H9 (cell line): Measurements from ENCODE around the gene TMEM79. TPM values are rescaled to one million over a fixed set of nuclear protein-coding genes. Genes with fewer than 3 reads are reported as not detected.

ENCODE experiments used
- DNase-seq: peaks from one replicate; pipeline ENCODE4 v3.0.0-alpha.2; 2017
- H2AFZ ChIP-seq: one replicate; pipeline ENCODE4 v1.6.1; 2013; ENCODE audit warnings: mild to moderate bottlenecking, low read length, control low read depth, moderate library complexity
- H2AK5ac ChIP-seq: 2 replicates; pipeline ENCODE4 v1.6.1; 2013; ENCODE audit warnings: low read length, control low read depth, mixed read lengths; ENCODE audit not compliant: insufficient read length
- H2BK120ac ChIP-seq: one replicate; pipeline ENCODE4 v1.6.1; 2013; ENCODE audit warnings: low read depth, mild to moderate bottlenecking, low read length, control low read depth, inconsistent platforms; ENCODE audit not compliant: poor library complexity, severe bottlenecking
- H2BK12ac ChIP-seq: 2 replicates; pipeline ENCODE4 v1.6.1; 2013; ENCODE audit warnings: low read length, control low read depth, mixed read lengths, low read depth; ENCODE audit not compliant: insufficient read length
- H2BK15ac ChIP-seq: 2 replicates; pipeline ENCODE4 v1.6.1; 2013; ENCODE audit warnings: low read depth, low read length, control low read depth
- H2BK20ac ChIP-seq: one replicate; pipeline ENCODE4 v1.6.1; 2013; ENCODE audit warnings: low read depth, mild to moderate bottlenecking, low read length, control low read depth, inconsistent platforms; ENCODE audit not compliant: poor library complexity, severe bottlenecking
- H2BK5ac ChIP-seq: 2 replicates; pipeline ENCODE4 v1.6.1; 2013; ENCODE audit warnings: low read length, control low read depth, mixed read lengths; ENCODE audit not compliant: insufficient read length
- H3K14ac ChIP-seq: 2 replicates; pipeline ENCODE4 v1.6.1; 2013; ENCODE audit warnings: low read length, control low read depth; ENCODE audit not compliant: insufficient read depth
- H3K18ac ChIP-seq: 2 replicates; pipeline ENCODE4 v1.6.1; 2013; ENCODE audit warnings: low read depth, mild to moderate bottlenecking, mixed read lengths, low read length, control low read depth; ENCODE audit not compliant: insufficient read length
- H3K23ac ChIP-seq: 2 replicates; pipeline ENCODE4 v1.6.1; 2013; ENCODE audit warnings: low read length, control low read depth, mixed read lengths, low read depth; ENCODE audit not compliant: insufficient read length
- H3K23me2 ChIP-seq: 2 replicates; pipeline ENCODE4 v1.6.1; 2013; ENCODE audit warnings: low read depth, mild to moderate bottlenecking, mixed read lengths, low read length, control low read depth; ENCODE audit not compliant: insufficient read length, poor library complexity, severe bottlenecking
- H3K27ac ChIP-seq: 2 replicates; pipeline ENCODE4 v1.5.1; 2013; ENCODE audit warnings: low read length, control low read depth, mixed read lengths, low read depth; ENCODE audit not compliant: insufficient read length
- H3K27me3 ChIP-seq: 2 replicates; pipeline ENCODE4 v1.6.1; 2013; ENCODE audit warnings: low read length, control low read depth, inconsistent platforms; ENCODE audit not compliant: insufficient read depth
- H3K4ac ChIP-seq: 2 replicates; pipeline ENCODE4 v1.6.1; 2013; ENCODE audit warnings: low read depth, mild to moderate bottlenecking, control low read depth, inconsistent platforms, low read length, moderate library complexity
- H3K4me1 ChIP-seq: 2 replicates; pipeline ENCODE4 v1.6.1; 2013; ENCODE audit warnings: low read length, control low read depth, inconsistent platforms; ENCODE audit not compliant: insufficient read depth
- H3K4me2 ChIP-seq: 2 replicates; pipeline ENCODE4 v1.6.1; 2013; ENCODE audit warnings: low read length, control low read depth, mixed read lengths; ENCODE audit not compliant: insufficient read length, insufficient read depth
- H3K56ac ChIP-seq: 2 replicates; pipeline ENCODE4 v1.6.1; 2013; ENCODE audit warnings: low read depth, mild to moderate bottlenecking, mixed read lengths, low read length, control low read depth; ENCODE audit not compliant: insufficient read length
- H3K79me1 ChIP-seq: 2 replicates; pipeline ENCODE4 v1.6.1; 2013; ENCODE audit warnings: low read depth, mild to moderate bottlenecking, moderate library complexity, low read length, control low read depth, inconsistent platforms; ENCODE audit not compliant: insufficient read depth, poor library complexity, severe bottlenecking
- H3K79me2 ChIP-seq: 2 replicates; pipeline ENCODE4 v1.6.1; 2013; ENCODE audit warnings: low read length, control low read depth, inconsistent platforms; ENCODE audit not compliant: insufficient read depth
- H3K9ac ChIP-seq: 2 replicates; pipeline ENCODE4 v1.6.1; 2013; ENCODE audit warnings: low read length, control low read depth, mixed read lengths; ENCODE audit not compliant: insufficient read length; ENCODE audit errors: extremely low read depth
- H3K9me3 ChIP-seq: one replicate; pipeline ENCODE4 v1.6.1; 2013; ENCODE audit warnings: low read depth, low read length, inconsistent platforms; ENCODE audit not compliant: control insufficient read depth
- H3T11ph ChIP-seq: one replicate; pipeline ENCODE4 v1.6.1; 2013; ENCODE audit warnings: mild to moderate bottlenecking, low read length, control low read depth, inconsistent platforms
- H4K20me1 ChIP-seq: one replicate; pipeline ENCODE4 v1.6.1; 2013; ENCODE audit not compliant: control insufficient read depth, insufficient read length, insufficient read depth
- H4K5ac ChIP-seq: 2 replicates; pipeline ENCODE4 v1.6.1; 2013; ENCODE audit warnings: low read depth, mild to moderate bottlenecking, mixed read lengths, low read length, control low read depth; ENCODE audit not compliant: insufficient read length
- H4K8ac ChIP-seq: replicated peaks from 2 replicates; pipeline ENCODE4 v1.6.1; 2013; ENCODE audit warnings: low read length, control low read depth, mixed read lengths, low read depth; ENCODE audit not compliant: insufficient read length
- H4K91ac ChIP-seq: 2 replicates; pipeline ENCODE4 v1.6.1; 2013; ENCODE audit warnings: low read depth, mild to moderate bottlenecking, moderate library complexity, mixed read lengths, low read length, control low read depth; ENCODE audit not compliant: insufficient read length
- H3K27ac Mint-ChIP-seq, 3 experiments: 2 replicates in 2 of 3; 3 replicates in 1 of 3; pipeline ENCODE4 v1.8.0; 2020 to 2021; ENCODE audit warnings: mixed read lengths in 3 of 3, mild to moderate bottlenecking in 1 of 3, moderate library complexity in 1 of 3
- H3K27me3 Mint-ChIP-seq: 2 replicates; pipeline ENCODE4 v1.8.0; 2021; ENCODE audit warnings: low read depth, mild to moderate bottlenecking, moderate library complexity, mixed read lengths
- H3K36me3 Mint-ChIP-seq, 3 experiments: 2 replicates in 2 of 3; 3 replicates in 1 of 3; pipeline ENCODE4 v1.8.0; 2020 to 2021; ENCODE audit warnings: low read depth in 3 of 3, mixed read lengths in 3 of 3; ENCODE audit not compliant: insufficient read depth in 1 of 3
- H3K4me1 Mint-ChIP-seq, 2 experiments: 2 replicates each; pipeline ENCODE4 v1.8.0; 2020; ENCODE audit warnings: mixed read lengths in 2 of 2
- H3K4me3 Mint-ChIP-seq, 2 experiments: 2 replicates in 1 of 2; 3 replicates in 1 of 2; pipeline ENCODE4 v1.8.0; 2020 to 2021; ENCODE audit warnings: mild to moderate bottlenecking in 2 of 2, mixed read lengths in 2 of 2, moderate library complexity in 1 of 2
- H3K9me3 Mint-ChIP-seq, 2 experiments: 2 replicates in 1 of 2; 3 replicates in 1 of 2; pipeline ENCODE4 v1.8.0; 2020; ENCODE audit warnings: mild to moderate bottlenecking in 2 of 2, mixed read lengths in 2 of 2, moderate library complexity in 1 of 2
- CTCF ChIP-seq: fragments of 200-600 bp; sonication (generic); conservative IDR thresholded peaks from 3 replicates; pipeline ENCODE4 v1.8.0; 2021; ENCODE audit warnings: antibody characterized with exemption, mild to moderate bottlenecking
- total RNA-seq: library from RNA; stranded (reverse); gene quantifications from 2 replicates; pipeline ENCODE4 v1.2.1, GENCODE V29; 2021

The TMEM79 gene
- total RNA-seq, 1 experiment from 2014 or later, result 2.6 TPM

- Histone ChIP-seq H4K91ac (no peak overlapping the region), H4K5ac (no peak overlapping the region), H3K27me3 (no peaks in the 10 kb centered on the region), H3K4me2 (no peak overlapping the region), H3K4ac (no peak overlapping the region), H3K23ac (no peak overlapping the region), H3K4me1 (no peaks in the 10 kb centered on the region), H2BK15ac (no peak overlapping the region), H3K79me1 (no peaks in the 10 kb centered on the region), H3K56ac (no peak overlapping the region), H3K18ac (no peak overlapping the region), H3K14ac (no peak overlapping the region), H2BK12ac (no peak overlapping the region), H3K79me2 (no peaks in the 10 kb centered on the region), H3K9ac (no peak overlapping the region), H3K27ac (no peak overlapping the region), H2BK5ac (no peak overlapping the region), H2BK20ac (no peak overlapping the region), H3T11ph (no peak overlapping the region), H3K9me3 (no peaks in the 10 kb centered on the region), H2AK5ac (no peak overlapping the region), H4K20me1 (no peaks in the 10 kb centered on the region), H2BK120ac (no peak overlapping the region), H3K23me2 (no peaks in the 10 kb centered on the region), H2AFZ (no peak overlapping the region), H4K8ac (no peak overlapping the region)
- peaks cover 29 to 84% (median 62%) of the 10 kb centered on the region in 3 experiments for H3K36me3 Mint-ChIP-seq
- no peak overlapping the region for H3K27ac Mint-ChIP-seq
- no peaks in the 10 kb centered on the region; the same call in 1 of the 2 replicates for H3K27me3 Mint-ChIP-seq
- TF ChIP-seq CTCF, result no peak
- H3K4me1 Mint-ChIP-seq, result no peaks in the 10 kb centered on the region
- no peaks in the 10 kb centered on the region for H3K9me3 Mint-ChIP-seq
- no peak for DNase-seq
- H3K4me3 Mint-ChIP-seq, result no peak overlapping the region
Observed at GRCh38 chr1:156308078-156308477, 24.0 kb downstream of the TMEM79 start.
